PC-3 (cell line): ENCODE results near the gene SARNP. TPM values are rescaled to one million over a fixed set of nuclear protein-coding genes. Genes with fewer than 3 reads are reported as not detected.

Experiments used
- ATAC-seq: fragments of 200-7000 bp; cut with Tn5 transposase; 2 replicates; pipeline ENCODE4 v1.9.1; 2020; ENCODE audit warnings: mild to moderate bottlenecking, moderate library complexity
- BruUV-seq: library from RNA; stranded (reverse); fragments of 400-500 nt; replicated peaks from 2 replicates; lab custom pipeline; 2021; lab: Mats Ljungman, UMichigan
- CTCF ChIA-PET: fragments of 300-600 bp; sonication (Branson Sonifier 250); formaldehyde crosslinking; loops from one replicate; lab custom pipeline; 2022; ENCODE audit warnings: antibody characterized with exemption; lab: Charles Lee
- POLR2A ChIA-PET: fragments of 300-600 bp; sonication (Branson Sonifier 250); formaldehyde crosslinking; loops from one replicate; lab custom pipeline; 2022; ENCODE audit warnings: antibody characterized with exemption; ENCODE audit not compliant: unreplicated experiment; lab: Charles Lee
- DNase-seq: peaks from one replicate; pipeline ENCODE4 v3.0.0-alpha.2; 2015
- H2AFZ ChIP-seq: fragments of 300-600 bp; sonication (generic); 2 replicates; pipeline ENCODE4 v1.6.0; 2016; ENCODE audit warnings: antibody characterized with exemption, low read length
- H3F3A ChIP-seq: fragments of 300-600 bp; sonication (generic); one replicate; pipeline ENCODE4 v1.6.0; 2017; ENCODE audit warnings: antibody characterized with exemption, low read length, control low read depth, mild to moderate bottlenecking; ENCODE audit not compliant: unreplicated experiment
- H3K27ac ChIP-seq: fragments of 300-600 bp; sonication (generic); 2 replicates; pipeline ENCODE4 v1.5.1; 2016; ENCODE audit warnings: mild to moderate bottlenecking, low read length
- H3K27me3 ChIP-seq: fragments of 300-600 bp; sonication (generic); 2 replicates; pipeline ENCODE4 v1.6.1; 2016; ENCODE audit warnings: low read length, mixed read lengths
- H3K36me3 ChIP-seq: fragments of 300-600 bp; sonication (generic); 2 replicates; pipeline ENCODE4 v1.6.1; 2016; ENCODE audit warnings: low read depth, mixed run types, low read length, mixed read lengths
- H3K4me1 ChIP-seq: fragments of 300-600 bp; sonication (generic); 2 replicates; pipeline ENCODE4 v1.5.1; 2016; ENCODE audit warnings: low read length; ENCODE audit not compliant: insufficient read depth
- H3K4me2 ChIP-seq: fragments of 300-600 bp; sonication (generic); 2 replicates; pipeline ENCODE4 v1.6.0; 2016; ENCODE audit warnings: low read length
- H3K4me3 ChIP-seq: fragments of 300-600 bp; sonication (generic); 2 replicates; pipeline ENCODE4 v1.5.1; 2016; ENCODE audit warnings: mild to moderate bottlenecking, low read length, mixed read lengths
- H3K79me2 ChIP-seq: fragments of 300-600 bp; sonication (generic); 2 replicates; pipeline ENCODE4 v1.6.1; 2017; ENCODE audit warnings: low read length, mixed read lengths
- H3K9ac ChIP-seq: fragments of 300-600 bp; sonication (generic); 2 replicates; pipeline ENCODE4 v1.6.0; 2016; ENCODE audit warnings: mild to moderate bottlenecking, low read length
- H3K9me2 ChIP-seq: fragments of 300-600 bp; sonication (generic); replicated peaks from 2 replicates; pipeline ENCODE4 v1.6.1; 2016; ENCODE audit warnings: mixed run types, low read length, mixed read lengths
- H3K9me3 ChIP-seq: fragments of 300-600 bp; sonication (generic); 2 replicates; pipeline ENCODE4 v1.6.1; 2016; ENCODE audit warnings: low read length, mixed read lengths
- H4K20me1 ChIP-seq: fragments of 300-600 bp; sonication (generic); 2 replicates; pipeline ENCODE4 v1.6.1; 2016; ENCODE audit warnings: low read length, mixed read lengths
- EZH2 ChIP-seq: fragments of 300-600 bp; sonication (generic); IDR thresholded peaks from one replicate; pipeline ENCODE4 v1.6.1; 2017; ENCODE audit warnings: antibody characterized with exemption, mild to moderate bottlenecking, low read length; ENCODE audit not compliant: unreplicated experiment
- EZH2phosphoT487 ChIP-seq: fragments of 300-600 bp; sonication (generic); IDR thresholded peaks from 2 replicates; pipeline ENCODE4 v1.6.1; 2018; ENCODE audit warnings: mild to moderate bottlenecking, antibody characterized with exemption, low read length, borderline replicate concordance
- intact Hi-C: fragments of 100-400 bp; cut with micrococcal nuclease; formaldehyde crosslinking; loops from 2 replicates; pipeline ENCODE4 v1.9.0; 2023
- total RNA-seq: library from RNA; depleted of rRNA; stranded (reverse); fragments of >200 nt; gene quantifications from 2 replicates; pipeline ENCODE4 v1.2.3, GENCODE V29; 2014
- TF ChIP-seq, protein P1 (sequence below): fragments of 300-600 bp; sonication (generic); conservative IDR thresholded peaks from 2 replicates; pipeline ENCODE4 v1.5.1; 2017; ENCODE audit warnings: antibody characterized with exemption, low read depth, mild to moderate bottlenecking, low read length

The SARNP gene
- total RNA-seq, 1 experiment from 2014 or later, result 103 TPM

DNA sequence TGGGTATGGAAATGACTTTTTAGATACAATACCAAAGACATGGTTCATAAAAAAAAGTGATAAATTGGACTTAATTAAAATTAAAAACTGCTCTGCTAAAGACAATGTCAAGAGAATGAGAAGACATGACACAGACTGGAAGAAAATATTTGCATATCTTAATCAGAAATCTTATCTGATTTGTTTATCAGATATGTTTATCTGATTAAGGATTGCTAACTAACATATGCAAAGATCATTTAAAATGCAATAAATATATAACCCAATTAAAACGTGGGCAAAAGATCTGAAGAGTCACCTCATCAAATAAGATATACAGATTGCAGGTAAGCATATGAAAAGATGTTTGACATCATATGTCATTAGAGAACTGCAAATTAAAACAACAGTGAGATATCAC is 35.2 kb upstream of the SARNP start:
- H2AFZ ChIP-seq, result no peak overlapping the region
- H4K20me1 ChIP-seq, result no peaks in the 10 kb centered on the region
- H3K9ac ChIP-seq, result no peak overlapping the region
- no peaks in the 10 kb centered on the region for H3K36me3 ChIP-seq
- H3K4me3 ChIP-seq, result no peak overlapping the region
- intact Hi-C loops, result no loop called here
- no peaks in the 10 kb centered on the region for H3K9me3 ChIP-seq
- no peaks in the 10 kb centered on the region for H3K79me2 ChIP-seq
- H3K27ac ChIP-seq, result no peak overlapping the region
- CTCF ChIA-PET, result no interaction called here
- POLR2A ChIA-PET, result no interaction called here
- peaks cover 14% of the 10 kb centered on the region for H3K27me3 ChIP-seq
- no TSS peak for BruUV-seq
- ATAC-seq (no peak), DNase-seq (no peak)
- H3K4me2 ChIP-seq, result no peak overlapping the region
- H3K4me1 ChIP-seq, result no peaks in the 10 kb centered on the region
- no peak for TF ChIP-seq EZH2
- TF ChIP-seq, protein P1, sequence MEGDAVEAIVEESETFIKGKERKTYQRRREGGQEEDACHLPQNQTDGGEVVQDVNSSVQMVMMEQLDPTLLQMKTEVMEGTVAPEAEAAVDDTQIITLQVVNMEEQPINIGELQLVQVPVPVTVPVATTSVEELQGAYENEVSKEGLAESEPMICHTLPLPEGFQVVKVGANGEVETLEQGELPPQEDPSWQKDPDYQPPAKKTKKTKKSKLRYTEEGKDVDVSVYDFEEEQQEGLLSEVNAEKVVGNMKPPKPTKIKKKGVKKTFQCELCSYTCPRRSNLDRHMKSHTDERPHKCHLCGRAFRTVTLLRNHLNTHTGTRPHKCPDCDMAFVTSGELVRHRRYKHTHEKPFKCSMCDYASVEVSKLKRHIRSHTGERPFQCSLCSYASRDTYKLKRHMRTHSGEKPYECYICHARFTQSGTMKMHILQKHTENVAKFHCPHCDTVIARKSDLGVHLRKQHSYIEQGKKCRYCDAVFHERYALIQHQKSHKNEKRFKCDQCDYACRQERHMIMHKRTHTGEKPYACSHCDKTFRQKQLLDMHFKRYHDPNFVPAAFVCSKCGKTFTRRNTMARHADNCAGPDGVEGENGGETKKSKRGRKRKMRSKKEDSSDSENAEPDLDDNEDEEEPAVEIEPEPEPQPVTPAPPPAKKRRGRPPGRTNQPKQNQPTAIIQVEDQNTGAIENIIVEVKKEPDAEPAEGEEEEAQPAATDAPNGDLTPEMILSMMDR, result no peak
- H3K9me2 ChIP-seq, result no peaks in the 10 kb centered on the region
- no peaks in the 10 kb centered on the region for H3F3A ChIP-seq

DNA sequence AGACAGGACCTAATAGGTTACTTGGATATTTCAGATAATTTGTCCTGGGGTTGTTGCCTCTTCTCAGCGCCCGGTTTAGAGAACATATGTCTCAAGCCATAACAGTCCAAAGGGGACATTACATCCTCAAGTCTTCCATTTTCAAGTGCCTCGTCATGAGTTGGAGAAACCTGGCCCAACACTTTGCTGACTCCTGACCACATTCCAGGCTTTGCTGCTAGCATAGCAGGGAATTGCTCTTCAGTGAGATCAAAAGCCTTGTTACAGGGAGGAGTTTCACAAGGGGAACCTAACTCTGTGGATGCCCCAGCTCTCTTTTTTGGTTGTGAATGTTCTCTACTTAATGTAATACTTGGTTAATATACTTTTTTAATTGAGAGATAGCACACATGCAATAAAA is 33.4 kb upstream of the SARNP start:
- no peak for TF ChIP-seq EZH2
- TF ChIP-seq, protein P1, result no peak
- no peak for TF ChIP-seq EZH2phosphoT487
- BruUV-seq, result no TSS peak
- Histone ChIP-seq H3K27ac (no peak overlapping the region), H3K27me3 (peaks cover 14% of the 10 kb centered on the region), H3K9me2 (no peaks in the 10 kb centered on the region), H3K9ac (no peak overlapping the region), H2AFZ (no peak overlapping the region), H3K4me1 (no peaks in the 10 kb centered on the region), H4K20me1 (no peaks in the 10 kb centered on the region), H3F3A (no peaks in the 10 kb centered on the region), H3K36me3 (no peaks in the 10 kb centered on the region), H3K9me3 (no peaks in the 10 kb centered on the region), H3K79me2 (no peaks in the 10 kb centered on the region), H3K4me3 (no peak overlapping the region), H3K4me2 (no peak overlapping the region)
- intact Hi-C loops, result no loop called here
- ChIA-PET CTCF (no interaction called here), POLR2A (no interaction called here)
- DNase-seq (no peak), ATAC-seq (no peak)

DNA sequence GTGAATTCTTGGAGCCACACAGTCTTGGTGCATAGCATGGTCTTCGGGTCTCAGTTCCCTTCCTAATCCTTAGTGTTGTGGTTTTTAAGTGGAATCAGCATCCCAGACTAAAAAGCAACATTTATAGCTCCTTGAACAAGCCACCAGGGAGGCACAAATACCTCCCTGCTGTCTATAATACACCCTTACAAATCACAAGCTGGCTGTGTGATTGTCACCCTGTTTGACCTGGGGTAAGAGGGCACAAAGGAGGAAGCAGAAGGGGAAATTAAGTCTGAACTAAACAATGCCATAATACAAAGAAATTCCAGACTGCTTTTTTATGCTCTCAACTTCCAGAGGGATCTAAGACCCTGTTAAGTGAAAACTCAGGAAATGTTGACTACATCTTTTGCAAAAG is 32.9 kb upstream of the SARNP start:
- no peaks in the 10 kb centered on the region for H3K4me1 ChIP-seq
- TF ChIP-seq EZH2phosphoT487 (no peak), EZH2 (no peak)
- TF ChIP-seq, protein P1, result no peak
- ATAC-seq (no peak), DNase-seq (no peak)
- H4K20me1 ChIP-seq, result no peaks in the 10 kb centered on the region
- intact Hi-C loops, result no loop called here
- POLR2A ChIA-PET, result no interaction called here
- no peak overlapping the region for H2AFZ ChIP-seq
- no peak overlapping the region for H3K4me2 ChIP-seq
- H3K9ac ChIP-seq, result no peak overlapping the region
- no peaks in the 10 kb centered on the region for H3K36me3 ChIP-seq
- no TSS peak for BruUV-seq
- peaks cover 14% of the 10 kb centered on the region for H3K27me3 ChIP-seq
- H3K9me3 ChIP-seq, result no peaks in the 10 kb centered on the region
- no peak overlapping the region for H3K4me3 ChIP-seq
- no peaks in the 10 kb centered on the region for H3K9me2 ChIP-seq
- no peak overlapping the region for H3K27ac ChIP-seq
- no peaks in the 10 kb centered on the region for H3F3A ChIP-seq
- CTCF ChIA-PET, result interaction anchor here (0.8 kb wide), 1 partner anchor 203 kb away, joined by 3 read pairs; no protein-coding TSS in a partner anchor
- H3K79me2 ChIP-seq, result no peaks in the 10 kb centered on the region
